LoVo (cell line): ENCODE data around the gene GALNT9.
"Not testable (repeated sequence)": the region's sequence is repeated elsewhere in the genome, so short reads cannot be mapped to it uniquely, and the experiment has no call there.

ENCODE experiments used
- DNase-seq: peaks from one replicate; pipeline ENCODE4 v3.0.0-alpha.2; 2016; ENCODE audit warnings: low spot score

GALNT9 gene

GRCh38 chr12:132358241-132359225 is 29.1 kb upstream of the GALNT9 start:
- not testable (repeated sequence) for DNase-seq

GRCh38 chr12:132357623-132358186 is 28.3 kb upstream of the GALNT9 start:
- no peak for DNase-seq

GRCh38 chr12:132356691-132357622 is 27.6 kb upstream of the GALNT9 start:
- peak; percentile 66 for DNase-seq

DNA sequence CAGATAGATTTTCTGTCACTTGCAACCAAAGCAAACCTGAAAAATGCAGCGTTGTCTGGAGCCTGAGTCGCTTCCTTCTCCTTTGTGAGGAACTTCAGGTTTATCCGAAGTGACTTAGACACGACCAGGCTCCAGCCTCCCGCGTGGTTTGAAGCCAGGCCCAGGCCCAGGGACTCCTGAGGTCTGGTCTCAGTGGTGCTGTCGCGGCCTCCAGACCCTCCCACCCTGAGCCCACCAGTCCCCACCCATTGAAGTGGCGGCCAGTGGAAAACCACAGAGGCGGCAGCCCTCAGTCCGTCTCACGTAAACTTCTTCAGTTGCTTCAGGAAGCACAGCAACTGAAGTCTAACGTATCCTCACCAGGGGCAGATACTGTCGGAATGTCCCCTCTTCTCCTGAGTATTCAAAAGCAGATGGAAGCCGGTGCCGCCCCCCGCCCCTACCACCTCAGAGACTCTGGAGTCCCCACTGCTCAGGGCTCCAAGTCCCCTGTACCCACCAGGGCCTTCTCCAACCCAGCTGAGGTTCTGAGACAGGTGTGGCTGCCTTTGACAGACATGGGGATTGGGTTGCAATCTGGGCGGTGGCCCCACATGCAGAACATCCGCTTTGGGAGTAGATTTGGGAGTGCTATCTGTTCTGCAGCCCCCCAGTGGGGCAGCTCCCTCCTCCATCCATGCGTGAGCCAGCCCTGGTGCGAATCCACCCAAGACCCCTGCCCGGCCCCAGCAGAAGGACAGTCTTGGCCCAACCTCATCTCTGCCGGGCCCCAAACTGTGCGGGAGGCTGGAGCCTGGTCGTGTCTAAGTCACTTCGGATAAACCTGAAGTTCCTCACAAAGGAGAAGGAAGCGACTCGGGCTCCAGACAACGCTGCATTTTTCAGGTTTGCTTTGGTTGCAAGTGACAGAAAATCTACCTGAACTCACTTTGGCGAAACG is 26.6 kb upstream of the GALNT9 start:
- no peak for DNase-seq

- no peak for DNase-seq
These were observed 25.7 kb upstream of the GALNT9 start for GRCh38 chr12:132354982-132355680.

DNA sequence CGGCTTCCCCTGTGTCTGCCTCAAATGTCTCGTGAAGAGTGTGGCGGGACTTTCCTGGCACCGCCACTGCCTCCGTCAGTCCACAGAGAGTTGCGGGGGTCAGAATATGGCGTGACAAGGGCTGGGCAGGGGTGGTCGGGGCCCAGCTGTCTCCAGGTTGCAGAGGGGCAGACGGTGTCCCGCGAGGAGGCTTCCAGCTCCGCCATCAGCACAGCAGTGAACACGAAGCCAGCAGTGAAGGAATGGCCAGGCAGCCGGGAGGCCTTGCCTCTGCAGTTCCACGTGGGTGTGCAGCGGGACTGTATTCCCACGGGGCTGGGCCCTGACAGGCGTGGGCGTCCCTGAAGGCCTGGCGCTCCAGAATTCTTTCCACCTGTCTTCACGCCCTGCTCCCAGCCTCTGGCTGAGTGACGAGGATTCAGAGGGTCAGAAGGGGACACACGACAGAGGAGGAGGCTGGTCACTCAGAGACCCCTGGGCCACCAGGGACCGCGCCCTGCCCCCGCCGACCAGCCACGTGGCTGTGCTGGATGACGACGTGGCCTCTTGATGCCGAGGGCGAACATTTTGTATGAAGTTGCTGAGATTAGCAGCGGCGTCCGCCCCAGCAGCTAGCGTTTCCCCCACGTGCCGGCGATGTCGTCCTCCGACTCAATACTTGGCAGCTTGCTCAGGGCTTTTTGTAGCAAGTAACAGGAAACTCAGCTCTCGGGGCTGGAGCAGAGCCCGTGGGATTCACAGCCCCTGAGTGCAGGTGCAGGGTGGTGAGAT is 25.0 kb upstream of the GALNT9 start:
- no peak for DNase-seq

DNA sequence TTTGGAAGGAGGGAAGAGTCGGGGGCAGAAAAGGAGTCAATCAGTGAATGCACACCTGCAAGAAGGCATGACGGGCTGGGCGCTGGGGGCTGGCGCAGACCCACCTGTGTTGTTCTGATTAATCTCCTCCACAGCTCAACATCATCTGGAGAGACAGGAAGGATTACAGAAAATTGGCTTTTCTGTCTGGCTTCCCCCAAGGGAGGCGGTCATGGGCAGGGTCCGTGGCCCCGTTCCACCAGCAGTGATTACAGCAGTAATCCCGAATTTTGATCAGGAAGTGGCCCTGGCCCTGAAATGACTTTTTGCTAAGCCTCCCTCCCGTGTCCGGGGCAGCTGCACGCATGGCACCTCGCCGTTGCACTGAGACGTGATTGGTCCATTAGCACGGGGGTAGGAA is 24.4 kb upstream of the GALNT9 start:
- no peak for DNase-seq

DNA sequence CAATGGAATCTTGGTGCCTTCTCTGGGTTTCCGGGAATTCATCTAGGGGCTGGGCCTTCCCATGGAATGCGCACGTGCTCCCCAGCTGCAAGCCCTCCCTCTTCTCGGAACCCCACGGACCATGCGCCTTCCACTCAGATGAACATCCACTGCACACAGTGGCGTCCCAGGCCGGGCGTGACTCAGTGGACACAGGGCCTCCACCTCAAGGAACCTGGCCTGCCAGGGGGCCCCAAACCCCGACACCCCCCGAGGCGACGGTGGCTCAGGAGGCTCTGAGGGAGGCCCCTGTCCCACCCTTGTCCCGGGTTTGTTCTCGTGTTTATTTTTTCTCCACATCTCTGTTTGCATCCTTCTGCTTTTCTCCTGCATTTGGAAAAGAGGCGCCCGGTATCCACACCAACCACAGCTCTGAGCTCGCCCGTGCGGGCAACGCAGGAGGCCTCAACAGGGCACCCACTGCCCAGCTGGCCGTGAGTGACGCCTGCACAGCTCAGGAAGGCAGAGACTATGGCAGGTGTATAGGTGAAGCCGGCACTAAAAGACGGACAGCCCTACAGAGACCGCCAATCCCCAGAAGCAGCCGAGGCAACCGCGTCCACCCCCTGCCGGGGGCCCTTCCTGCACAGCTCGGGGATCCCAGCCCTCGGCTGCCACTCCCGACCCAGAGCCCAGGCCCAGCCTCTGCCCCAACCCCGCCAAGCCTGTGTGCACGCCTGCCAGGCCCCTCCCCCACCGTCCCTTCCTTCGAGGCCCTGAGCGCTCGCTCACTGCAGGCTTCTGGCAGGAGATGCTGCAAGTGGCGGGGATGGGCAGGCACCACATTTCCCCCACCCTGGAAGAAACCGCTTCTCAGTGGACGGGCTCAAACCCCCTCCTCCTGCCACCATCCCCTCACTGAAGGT is 23.8 kb upstream of the GALNT9 start:
- no peak for DNase-seq

DNA sequence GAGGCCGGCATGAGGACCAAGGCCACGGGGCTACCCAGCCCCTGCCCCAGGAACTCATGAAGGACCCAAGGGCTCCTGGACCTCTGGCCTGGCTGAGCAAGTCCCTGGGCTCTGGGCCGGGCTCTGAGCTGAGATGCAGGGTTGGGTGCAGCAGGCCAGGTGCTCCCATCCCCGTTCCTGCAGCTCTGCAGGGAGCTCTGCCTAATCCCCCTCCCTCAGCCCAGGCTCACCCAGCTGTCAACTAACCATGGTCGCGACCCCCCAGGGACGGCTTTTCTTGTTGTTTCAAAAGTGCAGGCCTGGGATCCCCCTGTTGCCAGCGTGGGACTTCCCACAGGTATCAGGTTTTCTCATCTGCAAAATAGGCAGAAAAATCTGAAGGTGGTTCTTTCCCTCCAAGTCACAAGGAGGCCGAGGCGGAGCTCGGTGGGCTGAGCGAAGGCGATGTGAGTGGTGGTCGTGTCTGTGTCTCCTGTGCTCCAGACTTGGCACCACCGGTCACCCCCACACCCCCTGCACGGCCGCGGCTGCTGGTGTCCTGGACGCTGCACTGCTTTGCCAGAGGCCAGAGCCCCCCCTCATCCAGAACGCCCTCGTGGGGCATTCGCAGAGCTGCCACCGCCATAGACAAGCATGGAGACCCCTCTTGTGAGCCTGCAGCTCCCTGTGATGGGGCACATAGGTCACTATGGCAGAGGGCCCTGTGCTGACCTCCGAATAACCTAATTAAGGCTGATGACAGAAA is 22.5 kb upstream of the GALNT9 start:
- DNase-seq = no peak

DNA sequence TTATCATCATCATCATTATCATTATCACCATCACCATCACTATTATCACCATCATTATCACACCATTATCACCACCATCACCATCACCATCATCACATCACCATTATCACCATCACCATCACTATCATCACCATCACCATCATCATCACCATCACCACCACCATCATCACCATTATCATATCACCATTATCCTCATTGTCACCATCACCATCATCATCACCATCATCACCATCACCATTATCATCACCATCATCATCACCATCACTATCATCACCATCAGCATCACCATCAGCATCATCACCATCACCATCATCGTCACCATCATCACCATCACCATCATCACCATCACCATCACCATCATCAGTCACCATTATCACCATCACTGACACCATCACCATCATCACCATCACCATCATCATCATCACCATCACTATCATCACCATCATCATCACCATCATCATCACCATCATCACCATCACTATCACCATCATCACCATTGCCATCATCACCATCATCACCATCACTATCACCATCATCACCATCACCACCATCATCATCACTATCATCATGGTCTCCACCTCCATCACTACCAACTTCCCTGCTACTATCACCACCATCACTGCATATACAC is 20.2 kb upstream of the GALNT9 start:
- DNase-seq = no peak

DNA sequence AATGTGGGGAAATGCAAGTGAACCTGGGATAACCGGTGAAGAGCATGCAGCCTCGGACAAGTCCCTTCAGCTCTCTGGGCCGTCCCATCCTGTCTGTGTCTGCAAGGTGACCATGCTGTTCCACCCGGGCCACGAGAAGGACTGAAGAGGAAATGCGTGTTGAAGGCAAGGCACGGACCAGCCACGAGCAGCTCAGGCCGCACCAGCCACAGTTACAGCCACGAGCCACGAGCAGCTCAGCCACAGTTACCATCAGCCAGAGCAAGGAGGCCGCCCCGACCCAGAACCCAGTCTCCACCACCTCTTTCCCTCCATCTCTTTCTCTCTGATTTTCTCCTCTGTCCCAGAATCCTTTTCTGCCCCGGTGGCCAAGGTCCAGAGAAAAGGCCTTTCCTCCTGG is 18.8 kb upstream of the GALNT9 start:
- DNase-seq = no peak

DNA sequence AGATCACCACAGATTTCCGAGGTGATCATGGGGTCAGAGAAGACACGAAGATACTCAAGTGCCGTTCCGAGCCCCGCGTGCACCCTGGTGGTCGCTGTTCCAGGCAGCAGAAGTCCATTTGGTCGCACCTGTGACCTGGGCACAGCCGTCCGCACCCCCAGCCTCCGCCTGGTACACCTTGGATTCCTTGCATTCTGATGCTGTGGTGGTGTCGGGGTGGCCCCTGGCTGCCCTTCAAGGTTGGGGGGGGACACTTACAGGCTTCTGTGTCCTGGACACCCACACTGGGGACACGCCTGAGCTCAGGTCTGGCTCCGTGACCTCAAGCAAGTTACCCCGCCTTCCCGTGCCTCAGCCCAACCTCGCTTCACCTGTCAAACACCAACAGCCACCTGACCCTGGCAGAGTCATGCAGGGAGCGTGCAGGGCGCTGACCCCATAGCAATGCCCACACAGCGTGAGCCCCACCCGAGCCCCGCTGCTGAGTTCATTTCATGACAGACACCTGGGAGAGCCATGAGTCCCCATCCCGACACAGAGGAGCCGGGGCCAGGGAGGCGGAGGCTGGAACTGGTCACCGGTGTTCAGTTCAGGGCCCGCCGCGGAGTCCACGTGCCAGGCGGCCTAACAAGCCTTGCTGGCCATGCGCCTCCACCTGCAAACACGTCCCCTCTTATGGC is 17.9 kb upstream of the GALNT9 start:
- DNase-seq = no peak

GRCh38 chr12:132346471-132347175 is 17.2 kb upstream of the GALNT9 start:
- no peak for DNase-seq

GRCh38 chr12:132345561-132346200 is 16.3 kb upstream of the GALNT9 start:
- no peak for DNase-seq

DNA sequence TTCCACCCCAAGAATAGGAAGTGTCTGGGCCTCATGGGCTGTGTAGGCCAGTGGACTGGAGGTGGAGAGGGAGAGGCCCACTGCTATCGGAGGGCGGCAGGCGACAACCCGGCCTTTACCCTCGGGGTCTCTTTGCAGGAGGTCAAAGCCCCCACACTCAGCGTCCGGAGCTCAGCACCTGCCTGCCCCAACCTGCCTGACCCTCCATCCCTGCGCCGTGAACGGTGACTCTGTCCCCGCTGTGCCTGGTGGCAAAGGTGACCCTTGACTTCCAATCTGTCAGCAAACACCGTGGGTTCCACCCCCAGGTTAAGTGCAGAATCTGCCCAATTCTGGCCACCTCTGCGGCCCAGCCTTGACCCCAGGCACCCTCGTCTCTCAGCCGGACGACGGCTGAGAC is 15.7 kb upstream of the GALNT9 start:
- no peak for DNase-seq

DNA sequence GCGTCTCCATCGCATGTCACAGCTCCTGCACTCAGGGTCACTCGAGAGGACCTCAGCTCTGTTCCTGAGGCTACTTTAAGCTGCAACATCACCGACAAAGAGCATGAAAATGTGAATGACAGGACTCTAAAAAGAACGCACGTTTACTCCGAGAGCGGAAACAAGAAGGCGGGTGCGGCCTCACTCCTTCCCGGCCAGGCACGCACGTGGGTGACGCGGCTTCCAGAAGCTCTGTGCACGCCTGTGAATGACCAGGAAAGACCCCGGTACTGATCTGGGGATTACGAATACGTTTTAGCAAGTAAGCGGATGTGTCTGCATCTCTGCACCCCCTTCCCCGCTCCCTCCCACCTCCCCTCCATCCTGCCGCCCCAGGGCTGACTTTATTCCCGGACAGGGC is 15.2 kb upstream of the GALNT9 start:
- no peak for DNase-seq
